Prostate gland (tissue), 2 donors: ENCODE results near the gene POLR1E. TPM values are rescaled to one million over a fixed set of nuclear protein-coding genes. Genes with fewer than 3 reads are reported as not detected.
"Not testable (repeated sequence)": the region's sequence is repeated elsewhere in the genome, so short reads cannot be mapped to it uniquely, and the experiment has no call there.

Source experiments
- DNase-seq: peaks from one replicate; pipeline ENCODE4 v3.0.0-alpha.2; 2019; ENCODE audit warnings: low spot score
- H3K27ac ChIP-seq, 2 donors: fragments of 200-600 bp; sonication (generic); 2 replicates each; pipeline ENCODE4 v1.5.1; 2017 to 2019
- H3K27me3 ChIP-seq: fragments of 200-600 bp; sonication (generic); replicated peaks from 2 replicates; pipeline ENCODE4 v1.5.1; 2019; ENCODE audit not compliant: insufficient read depth
- H3K36me3 ChIP-seq, 2 donors: fragments of 200-600 bp; sonication (generic); 1 replicate in 1 of 2; 2 replicates in 1 of 2; pipeline versions ENCODE4 v1.5.1 to v1.8.1; 2017 to 2019
- H3K4me1 ChIP-seq: fragments of 200-600 bp; sonication (generic); replicated peaks from 2 replicates; pipeline ENCODE4 v1.5.1; 2019
- H3K4me3 ChIP-seq, 2 donors: fragments of 200-600 bp; sonication (generic); 2 replicates each; pipeline ENCODE4 v1.5.1; 2017 to 2019
- H3K9me3 ChIP-seq: fragments of 200-600 bp; sonication (generic); 2 replicates; pipeline ENCODE4 v1.5.1; 2017
- POLR2A ChIP-seq: fragments of 450-650 bp; IDR thresholded peaks from one replicate; pipeline ENCODE4 v1.6.1; 2016; ENCODE audit warnings: antibody characterized with exemption, mild to moderate bottlenecking
- POLR2AphosphoS5 ChIP-seq: sonication (generic); formaldehyde crosslinking; IDR thresholded peaks from one replicate; pipeline ENCODE4 v1.6.1; 2017; ENCODE audit warnings: antibody characterized with exemption
- WGBS: methylation state at CpG from one replicate; pipeline ENCODE4 v1.1.5; 2018; 5-methylcytosine and 5-hydroxymethylcytosine counted together
- intact Hi-C: fragments of 100-400 bp; cut with DNase I; formaldehyde crosslinking; loops from one replicate; pipeline ENCODE4 v1.14.2; 2022
- total RNA-seq, 2 donors: library from RNA; depleted of rRNA; stranded (reverse); fragments of >200 nt; gene quantifications; one replicate each; pipeline ENCODE4 v1.1.0, GENCODE V29; 2016
- TF ChIP-seq, protein P1 (sequence below), 4 experiments: fragments of 200-600 bp in 2 of 4; fragments of 450-650 bp in 2 of 4; sonication (generic) in 2 of 4; IDR thresholded peaks; 1 replicate in 3 of 4; 2 replicates in 1 of 4; pipeline ENCODE4 v1.5.1; 2016 to 2019; ENCODE audit warnings: antibody characterized with exemption in 4 of 4, mild to moderate bottlenecking in 2 of 4, moderate library complexity in 2 of 4

POLR1E gene
- total RNA-seq, 2 donors from 2014 or later = 20.7 to 21.0 TPM

DNA sequence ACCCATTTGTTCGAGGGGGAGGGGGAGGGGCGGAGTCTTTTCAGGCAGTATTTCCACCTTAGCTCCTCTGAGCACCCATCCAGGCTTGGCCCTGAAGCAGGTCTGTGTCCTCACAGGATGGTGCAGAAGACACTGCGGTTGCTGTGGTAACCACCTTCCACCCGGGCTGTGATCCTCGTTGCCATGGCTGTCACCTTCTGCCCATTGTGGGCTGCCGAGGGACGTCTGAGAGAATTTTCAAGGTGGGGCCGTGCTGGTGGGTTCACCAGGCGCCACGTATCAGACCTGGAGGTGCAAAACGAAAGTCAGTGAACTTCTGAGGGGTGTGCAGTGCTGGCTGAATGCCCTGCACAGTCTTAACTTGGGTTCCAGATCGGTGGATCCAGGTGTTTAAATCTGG, 26.7 kb downstream of the POLR1E start:
- intact Hi-C loops = no loop called here
- WGBS = 72% methylated on average over 11 of the region's 12 CpGs
- H3K4me3 ChIP-seq = no peak overlapping the region
- H3K27ac ChIP-seq = no peak overlapping the region
- no peaks in the 10 kb centered on the region for H3K9me3 ChIP-seq
- TF ChIP-seq POLR2AphosphoS5 = no peak
- DNase-seq = no peak
- H3K27me3 ChIP-seq = no peaks in the 10 kb centered on the region
- H3K36me3 ChIP-seq = no peaks in the 10 kb centered on the region
- no peaks in the 10 kb centered on the region for H3K4me1 ChIP-seq

GRCh38 chr9:37514415-37514814, 28.7 kb downstream of the POLR1E start:
- H3K4me3 ChIP-seq, DNase-seq, H3K4me1 ChIP-seq, H3K36me3 ChIP-seq, intact Hi-C loops, H3K9me3 ChIP-seq, H3K27me3 ChIP-seq, H3K27ac ChIP-seq: not testable (repeated sequence)
- 96% methylated on average over 10 of the region's 10 CpGs for WGBS

DNA sequence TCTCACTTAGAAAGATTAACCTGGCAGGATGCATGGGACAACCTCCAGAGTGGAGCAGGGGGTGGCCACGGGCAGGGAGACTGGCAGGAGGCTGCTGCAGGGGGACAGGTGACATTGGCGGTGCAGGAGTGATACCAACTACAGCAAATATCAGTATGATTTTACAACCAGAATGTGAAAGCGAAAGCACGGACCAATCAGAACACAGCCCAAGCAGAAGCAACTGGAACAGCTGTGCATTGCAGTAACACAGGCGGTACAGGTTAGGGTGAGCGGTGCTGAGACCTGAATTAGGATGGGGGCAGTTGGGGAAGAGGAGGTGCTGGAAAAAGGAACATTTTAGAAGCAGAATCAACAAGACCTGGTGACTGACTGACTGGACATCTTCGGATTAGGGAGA, 29.3 kb downstream of the POLR1E start:
- Histone ChIP-seq H3K9me3 (no peaks in the 10 kb centered on the region), H3K27me3 (no peaks in the 10 kb centered on the region), H3K4me3 (no peak overlapping the region), H3K36me3 (no peaks in the 10 kb centered on the region), H3K27ac (no peak overlapping the region), H3K4me1 (no peaks in the 10 kb centered on the region)
- DNase-seq = no peak
- TF ChIP-seq POLR2AphosphoS5 (no peak), POLR2A (no peak)
- TF ChIP-seq, protein P1, sequence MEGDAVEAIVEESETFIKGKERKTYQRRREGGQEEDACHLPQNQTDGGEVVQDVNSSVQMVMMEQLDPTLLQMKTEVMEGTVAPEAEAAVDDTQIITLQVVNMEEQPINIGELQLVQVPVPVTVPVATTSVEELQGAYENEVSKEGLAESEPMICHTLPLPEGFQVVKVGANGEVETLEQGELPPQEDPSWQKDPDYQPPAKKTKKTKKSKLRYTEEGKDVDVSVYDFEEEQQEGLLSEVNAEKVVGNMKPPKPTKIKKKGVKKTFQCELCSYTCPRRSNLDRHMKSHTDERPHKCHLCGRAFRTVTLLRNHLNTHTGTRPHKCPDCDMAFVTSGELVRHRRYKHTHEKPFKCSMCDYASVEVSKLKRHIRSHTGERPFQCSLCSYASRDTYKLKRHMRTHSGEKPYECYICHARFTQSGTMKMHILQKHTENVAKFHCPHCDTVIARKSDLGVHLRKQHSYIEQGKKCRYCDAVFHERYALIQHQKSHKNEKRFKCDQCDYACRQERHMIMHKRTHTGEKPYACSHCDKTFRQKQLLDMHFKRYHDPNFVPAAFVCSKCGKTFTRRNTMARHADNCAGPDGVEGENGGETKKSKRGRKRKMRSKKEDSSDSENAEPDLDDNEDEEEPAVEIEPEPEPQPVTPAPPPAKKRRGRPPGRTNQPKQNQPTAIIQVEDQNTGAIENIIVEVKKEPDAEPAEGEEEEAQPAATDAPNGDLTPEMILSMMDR (IDR thresholded peaks at IDR 0.05) = no peak
- 90% methylated on average over 7 of the region's 7 CpGs for WGBS
- intact Hi-C loops = no loop called here

- intact Hi-C loops = no loop called here
Observed at GRCh38 chr9:37515620-37516258, 30.0 kb downstream of the POLR1E start.

GRCh38 chr9:37517923-37518322, 32.2 kb downstream of the POLR1E start:
- Histone ChIP-seq H3K27me3 (no peaks in the 10 kb centered on the region), H3K4me3 (no peak overlapping the region), H3K9me3 (no peaks in the 10 kb centered on the region), H3K27ac (no peak overlapping the region), H3K4me1 (no peaks in the 10 kb centered on the region), H3K36me3 (peaks cover 0 to 3% of the 10 kb centered on the region in 2 donors)
- intact Hi-C loops = no loop called here
- TF ChIP-seq POLR2A (no peak), POLR2AphosphoS5 (no peak)
- TF ChIP-seq, protein P1 (IDR thresholded peaks at IDR 0.05) = no peak
- no peak for DNase-seq
- WGBS = 95% methylated on average over 13 of the region's 13 CpGs

More at GRCh38 chr9:37515620-37516258, 30.0 kb downstream of the POLR1E start:
- no peak overlapping the region for H3K4me3 ChIP-seq
- WGBS = 61% methylated on average over 14 of the region's 14 CpGs
- no peak overlapping the region for H3K27ac ChIP-seq
- TF ChIP-seq POLR2A (no peak), POLR2AphosphoS5 (peak; percentile 22)
- TF ChIP-seq, protein P1 (IDR thresholded peaks at IDR 0.05) = no peak
- H3K9me3 ChIP-seq = no peaks in the 10 kb centered on the region
- no peaks in the 10 kb centered on the region for H3K4me1 ChIP-seq
- H3K27me3 ChIP-seq = no peaks in the 10 kb centered on the region
- peak; percentile 36 for DNase-seq
- H3K36me3 ChIP-seq = no peaks in the 10 kb centered on the region

GRCh38 chr9:37520641-37521040, 34.9 kb downstream of the POLR1E start:
- no peaks in the 10 kb centered on the region for H3K9me3 ChIP-seq
- intact Hi-C loops = no loop called here
- H3K36me3 ChIP-seq = peaks cover 0 to 6% of the 10 kb centered on the region in 2 donors
- H3K27ac ChIP-seq = no peak overlapping the region
- no peak for DNase-seq
- H3K27me3 ChIP-seq = no peaks in the 10 kb centered on the region
- H3K4me1 ChIP-seq = no peaks in the 10 kb centered on the region
- no peak overlapping the region for H3K4me3 ChIP-seq
- WGBS = 65% methylated on average over 3 of the region's 3 CpGs
- TF ChIP-seq, protein P1 (IDR thresholded peaks at IDR 0.05) = no peak
- TF ChIP-seq POLR2A = no peak
- TF ChIP-seq POLR2AphosphoS5 = no peak
